HG03354 (cell line): Measurements from ENCODE around the gene HELLS.
A peak's percentile ranks its signal among the peaks of the same experiment; 100 is the strongest.
"Not testable (repeated sequence)": the region's sequence is repeated elsewhere in the genome, so short reads cannot be mapped to it uniquely, and the experiment has no call there.

ENCODE experiments used
- ATAC-seq: cut with Tn5 transposase; IDR thresholded peaks from one replicate; pipeline ENCODE4 v1.9.1; 2021; ENCODE audit warnings: mild to moderate bottlenecking; ENCODE audit not compliant: unreplicated experiment, poor library complexity, severe bottlenecking

Gene HELLS

DNA sequence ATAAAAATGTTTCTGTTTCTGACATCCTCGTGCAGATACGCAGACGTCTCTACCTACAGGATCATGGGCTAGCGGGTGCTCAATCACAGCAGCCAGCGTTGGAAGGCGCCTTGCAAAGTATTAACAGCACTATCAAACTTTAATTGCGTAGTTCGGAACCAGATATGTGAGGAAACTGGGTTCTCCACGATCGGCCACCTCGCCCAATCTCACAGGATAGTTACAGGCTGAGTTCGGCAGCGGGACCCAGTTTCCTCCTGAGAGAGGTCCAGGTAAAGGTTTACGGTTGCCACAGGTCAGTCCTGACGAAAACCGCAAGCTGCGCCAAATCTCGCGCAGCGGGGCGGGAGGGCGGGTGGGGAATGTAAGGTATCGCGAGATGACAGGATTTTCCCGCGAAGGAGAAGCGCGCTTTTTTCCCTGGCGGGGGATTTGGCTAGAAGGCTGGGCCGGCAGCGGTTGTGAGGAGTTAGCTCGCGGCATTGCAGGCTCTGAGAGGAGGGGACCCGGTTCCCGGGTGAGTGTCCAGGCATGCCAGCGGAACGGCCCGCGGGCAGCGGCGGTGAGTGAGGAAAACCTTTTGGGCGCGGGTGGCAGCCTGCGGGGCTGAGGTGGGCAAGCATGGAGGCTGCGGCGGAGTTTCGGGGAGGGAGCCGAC is at the start of gene HELLS:
Gene HELLS (plus strand): TSS at position 398 of the 658 bp plus-strand sequence. CDS start 134 bp downstream, at position 532.
- peak; percentile 83 for ATAC-seq

DNA sequence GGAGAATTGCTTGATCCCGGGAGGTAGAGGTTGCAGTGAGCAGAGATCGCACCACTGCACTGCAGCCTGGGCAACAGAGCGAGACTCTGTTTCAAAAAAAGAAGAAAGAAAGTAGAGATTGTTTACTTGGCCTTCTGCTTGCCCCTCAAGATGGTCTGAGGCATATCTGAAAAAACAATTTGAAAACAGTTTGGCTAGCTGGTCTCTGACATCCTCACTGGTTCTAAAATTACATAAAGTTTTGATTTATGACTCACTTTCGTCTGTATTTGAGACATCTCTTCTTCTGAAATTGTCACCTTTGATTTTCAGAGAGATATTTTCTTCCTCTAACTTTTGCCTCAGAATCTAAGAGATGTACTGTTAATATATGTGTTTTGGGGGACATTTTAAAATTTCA is 49.6 kb upstream of the HELLS start:
- ATAC-seq: no peak

- no peak for ATAC-seq
Observed at GRCh38 chr10:94496646-94497045, 48.9 kb upstream of the HELLS start.

GRCh38 chr10:94500063-94500462 is 45.5 kb upstream of the HELLS start:
- ATAC-seq: no peak

DNA sequence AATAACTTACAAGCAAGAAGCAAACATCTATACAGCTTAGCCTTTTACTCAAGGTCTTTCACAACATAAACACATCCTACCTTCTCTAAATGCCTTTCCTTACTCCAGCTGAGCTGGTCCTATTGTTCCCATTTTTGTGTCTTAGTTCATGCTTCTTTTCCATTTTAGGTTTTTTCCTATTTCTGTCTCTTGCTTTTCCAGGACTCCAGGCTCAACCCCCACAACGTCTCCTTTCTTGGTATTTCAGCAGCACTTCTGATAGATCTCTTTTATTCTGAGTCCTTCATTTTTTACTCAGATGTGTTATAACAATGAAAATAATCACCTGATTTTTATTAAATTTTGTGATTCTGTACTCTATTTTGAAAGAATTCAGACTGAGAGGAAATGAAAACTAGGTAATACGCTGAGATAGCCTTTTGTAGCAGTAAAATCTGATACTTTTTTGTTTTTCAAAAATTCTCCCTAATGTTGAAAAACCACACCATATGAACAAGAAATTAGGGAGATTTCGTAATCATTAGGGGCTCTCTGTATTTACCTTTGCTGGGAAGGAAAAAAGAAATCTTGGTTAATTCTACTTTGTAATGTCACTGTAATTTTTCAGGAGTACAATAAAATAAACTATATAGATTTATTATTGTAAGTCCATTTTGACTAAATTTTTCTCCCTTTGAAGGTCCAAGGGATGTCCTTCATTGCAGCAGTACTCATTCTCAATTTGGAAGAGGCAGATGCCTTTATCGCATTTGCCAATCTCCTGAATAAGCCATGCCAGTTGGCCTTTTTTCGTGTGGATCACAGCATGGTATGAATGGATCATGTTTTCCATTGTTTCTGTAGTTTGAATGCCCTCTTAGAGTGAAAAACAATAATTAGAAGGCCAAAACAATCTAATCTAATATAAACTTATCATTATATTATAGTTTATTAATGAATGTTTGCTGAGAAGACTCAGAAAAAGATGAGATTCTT is 24.0 kb upstream of the HELLS start:
- ATAC-seq: no peak

DNA sequence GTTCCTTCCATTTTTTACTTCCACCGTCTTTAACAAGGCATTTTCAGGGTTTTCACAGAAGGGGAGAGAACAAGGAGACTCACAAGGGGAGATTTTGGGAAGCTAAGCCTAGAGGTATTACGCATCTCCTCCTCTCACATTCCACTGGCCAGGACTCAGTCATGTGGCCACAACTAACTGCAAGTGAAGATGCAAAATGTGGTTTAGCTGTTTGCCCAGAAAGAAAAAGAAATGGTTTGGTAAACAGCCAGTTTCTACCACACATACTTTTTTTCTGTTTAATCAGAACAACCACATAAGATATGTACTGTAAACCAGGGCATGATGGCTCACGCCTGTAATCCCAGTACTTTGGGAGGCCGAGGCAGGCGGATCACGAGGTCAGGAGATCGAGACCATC is 21.4 kb upstream of the HELLS start:
- ATAC-seq: no peak

DNA sequence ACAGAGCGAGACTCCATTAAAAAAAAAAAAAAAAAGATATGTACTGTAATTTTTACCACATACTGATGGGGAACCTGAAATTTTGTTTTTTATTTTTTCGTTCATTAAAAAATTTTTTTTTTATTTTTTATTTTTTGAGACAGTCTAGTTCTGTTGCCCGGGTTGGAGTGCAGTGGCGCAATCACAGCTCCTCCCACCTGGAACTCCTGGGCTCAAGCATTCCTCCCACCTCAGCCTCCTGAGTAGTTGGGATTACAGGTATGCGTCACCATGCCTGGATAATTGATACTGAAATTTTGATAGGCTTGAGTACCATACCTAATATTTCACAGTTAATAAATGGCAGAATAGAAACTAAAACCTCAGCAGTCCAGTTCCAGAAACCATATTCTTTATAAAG is 20.9 kb upstream of the HELLS start:
- ATAC-seq: no peak

- not testable (repeated sequence) for ATAC-seq
Observed at GRCh38 chr10:94531550-94531949, 14.0 kb upstream of the HELLS start.

DNA sequence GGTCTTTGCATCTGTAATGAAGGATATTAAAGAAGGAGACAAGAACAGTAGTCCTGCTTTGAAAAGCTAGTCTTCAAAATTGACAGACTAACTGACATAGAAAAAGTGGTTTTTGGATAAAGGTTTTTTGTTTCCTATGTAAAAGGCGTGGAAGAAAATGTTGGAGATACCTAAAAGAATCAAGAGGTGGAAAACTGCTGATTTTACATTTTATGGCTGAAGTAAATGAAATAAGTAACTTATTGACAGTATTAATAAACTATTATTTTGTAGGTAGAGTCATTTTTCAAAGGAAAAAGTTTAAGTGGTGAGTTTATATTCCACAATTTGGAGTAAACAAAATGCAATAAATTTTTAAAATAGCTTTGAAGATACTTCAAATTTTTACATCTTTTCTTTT is 12.6 kb upstream of the HELLS start:
- ATAC-seq: no peak

GRCh38 chr10:94542282-94542681 is 3.3 kb upstream of the HELLS start:
- not testable (repeated sequence) for ATAC-seq

- peak; percentile 3 for ATAC-seq
Observed at GRCh38 chr10:94546049-94546900, 687 bp downstream of the HELLS start.

DNA sequence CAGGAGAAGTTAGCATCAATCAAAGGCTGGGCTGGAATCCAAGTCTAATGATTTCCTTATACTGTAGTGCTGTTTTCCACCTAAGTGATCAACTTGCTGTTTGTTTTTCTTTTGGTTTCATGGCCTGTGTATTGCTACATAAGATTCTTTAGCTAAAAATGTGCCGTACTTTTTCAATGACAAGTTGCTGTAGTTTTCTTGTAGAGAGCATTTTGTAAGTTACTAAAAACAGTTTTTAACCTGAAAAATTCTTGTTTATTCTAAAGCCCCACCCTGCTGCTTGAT is 1.3 kb downstream of the HELLS start:
- no peak for ATAC-seq

DNA sequence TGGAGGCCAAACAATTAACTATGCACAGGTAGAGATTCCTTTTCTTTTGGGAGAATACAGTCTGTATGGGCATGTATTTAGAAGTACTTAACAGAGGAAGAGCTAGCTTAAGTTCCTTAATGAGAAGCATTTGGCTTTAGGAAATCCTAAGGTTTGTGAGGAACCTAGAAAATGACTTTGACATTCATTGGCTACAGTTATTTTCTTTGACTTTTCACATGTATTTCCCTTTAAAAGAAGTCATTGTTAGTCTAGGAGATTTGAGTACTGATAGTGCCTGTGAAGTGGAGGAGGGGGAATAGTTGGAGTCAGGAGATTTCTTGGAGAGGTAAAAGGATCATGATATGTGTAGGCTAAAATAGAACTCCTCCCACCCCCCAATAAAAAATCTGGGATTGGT is 3.6 kb downstream of the HELLS start:
- ATAC-seq: no peak

- ATAC-seq: not testable (repeated sequence)
Observed at GRCh38 chr10:94567714-94568307, 22.2 kb downstream of the HELLS start.

GRCh38 chr10:94571081-94571480 is 25.5 kb downstream of the HELLS start:
- ATAC-seq: no peak

- ATAC-seq: no peak
Observed at GRCh38 chr10:94571528-94571927, 25.9 kb downstream of the HELLS start.

GRCh38 chr10:94578790-94579189 is 33.2 kb downstream of the HELLS start:
- ATAC-seq: no peak

- ATAC-seq: no peak
Observed at GRCh38 chr10:94583124-94583523, 37.5 kb downstream of the HELLS start.

DNA sequence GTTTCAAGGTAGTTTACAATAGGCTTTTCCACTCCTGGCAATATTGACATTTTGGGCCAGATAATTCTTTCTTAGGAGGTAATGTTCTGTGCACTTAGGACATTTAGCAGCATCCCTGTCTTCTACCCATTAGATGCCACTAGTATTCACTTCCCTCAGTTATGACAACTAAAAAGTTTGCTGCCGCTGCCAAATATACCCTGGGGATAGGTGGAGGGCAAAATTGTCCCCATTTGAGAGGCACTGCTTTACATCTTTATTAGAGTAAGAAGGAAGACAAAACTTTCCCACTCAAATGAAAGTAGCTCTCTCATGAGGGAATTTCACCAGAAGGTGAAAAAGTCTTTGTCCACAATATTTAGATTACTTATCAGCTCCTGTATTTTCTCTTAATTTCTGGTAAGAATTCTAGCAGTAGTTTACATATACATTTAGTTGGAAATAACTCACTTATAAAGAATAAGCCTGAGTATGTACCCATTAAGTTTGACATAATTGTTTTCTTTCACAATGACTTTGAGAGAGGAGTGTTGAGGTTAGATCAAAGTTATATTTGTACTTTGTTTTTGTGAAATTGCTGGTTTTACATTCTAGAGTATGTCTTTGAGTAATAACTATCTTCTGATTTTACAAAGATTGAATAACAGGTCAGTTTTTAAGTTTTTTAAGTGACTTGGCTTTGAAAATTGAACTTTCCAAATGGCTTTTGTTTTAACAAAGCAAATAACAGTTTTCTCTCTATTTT is 46.0 kb downstream of the HELLS start:
- ATAC-seq: peak; percentile 72
